Omental fat pad (tissue), 4 donors: Measurements from ENCODE around the gene SLC4A1AP. TPM values are rescaled to one million over a fixed set of nuclear protein-coding genes. Genes with fewer than 3 reads are reported as not detected.
"Not testable (repeated sequence)": the region's sequence is repeated elsewhere in the genome, so short reads cannot be mapped to it uniquely, and the experiment has no call there.

Experiments
- ATAC-seq: fragments of 150-250 bp; one replicate; pipeline ENCODE4 v1.9.1; 2016; ENCODE audit warnings: mild to moderate bottlenecking, moderate library complexity; ENCODE audit not compliant: low FRiP score
- DNase-seq: peaks from one replicate; pipeline ENCODE4 v3.0.0-alpha.2; 2019; ENCODE audit warnings: low spot score
- CTCF ChIP-seq, 3 donors: fragments of 450-650 bp; IDR thresholded peaks; one replicate each; pipeline ENCODE4 v1.5.1; 2016 to 2017; ENCODE audit warnings: antibody characterized with exemption in 3 of 3, mild to moderate bottlenecking in 3 of 3, moderate library complexity in 2 of 3
- total RNA-seq, 4 donors: library from RNA; depleted of rRNA; stranded (reverse); fragments of >200 nt; gene quantifications; one replicate each; pipeline ENCODE4 v1.1.0, GENCODE V29; 2016

Gene SLC4A1AP
- total RNA-seq, 4 donors from 2014 or later, result 16.1 to 24.1 (median 20.4) TPM

- ATAC-seq (peak; percentile 45), DNase-seq (no peak)
- TF ChIP-seq CTCF (IDR thresholded peaks at IDR 0.05), result no peak
Observed at GRCh38 chr2:27627963-27628766, 35.5 kb upstream of the SLC4A1AP start.

- peak; percentile 94 for ATAC-seq
- DNase-seq, result peak; percentile 77
Observed at GRCh38 chr2:27628767-27629709, 34.7 kb upstream of the SLC4A1AP start, which contains the start of the genes CCDC121 and GPN1. Gene CCDC121 (minus strand): TSS chr2:27629012. CDS start chr2:27627799, 1,213 bp downstream. Gene GPN1 (plus strand): TSS chr2:27629050. CDS start chr2:27629059, 9 bp downstream.

GRCh38 chr2:27630257-27630656 lies 33.4 kb upstream of the SLC4A1AP start:
- ATAC-seq, result not testable (repeated sequence)

More at GRCh38 chr2:27628767-27629709, 34.7 kb upstream of the SLC4A1AP start, which contains the start of the genes CCDC121 and GPN1:
- no peak for TF ChIP-seq CTCF (IDR thresholded peaks at IDR 0.05)

GRCh38 chr2:27634291-27634690 lies 29.4 kb upstream of the SLC4A1AP start:
- TF ChIP-seq CTCF (IDR thresholded peaks at IDR 0.05), result no peak
- ATAC-seq, result no peak
- DNase-seq, result no peak

More at GRCh38 chr2:27630257-27630656, 33.4 kb upstream of the SLC4A1AP start:
- DNase-seq, result not testable (repeated sequence)

- ATAC-seq (no peak), DNase-seq (no peak)
- no peak for TF ChIP-seq CTCF (IDR thresholded peaks at IDR 0.05)
Observed at GRCh38 chr2:27636766-27637165, 26.9 kb upstream of the SLC4A1AP start.

- no peak for TF ChIP-seq CTCF (IDR thresholded peaks at IDR 0.05)
- ATAC-seq (no peak), DNase-seq (no peak)
Observed at GRCh38 chr2:27638037-27638637, 25.6 kb upstream of the SLC4A1AP start.

GRCh38 chr2:27638709-27639108 lies 25.0 kb upstream of the SLC4A1AP start:
- no peak for DNase-seq
- no peak for TF ChIP-seq CTCF (IDR thresholded peaks at IDR 0.05)
- no peak for ATAC-seq
